Kidney epithelial cell (primary cell): ENCODE data around the gene CARM1. TPM values are rescaled to one million over a fixed set of nuclear protein-coding genes. Genes with fewer than 3 reads are reported as not detected.

Experiments used
- DNase-seq: peaks from one replicate; pipeline ENCODE4 v3.0.0-alpha.2; 2010; ENCODE audit warnings: low read depth
- H3K27me3 ChIP-seq: 2 replicates; pipeline ENCODE4 v1.6.0; 2011; ENCODE audit warnings: low read length; ENCODE audit not compliant: control insufficient read depth, insufficient read depth
- H3K36me3 ChIP-seq: 2 replicates; pipeline ENCODE4 v1.5.1; 2011; ENCODE audit warnings: low read length; ENCODE audit not compliant: control insufficient read depth, insufficient read depth
- H3K4me3 ChIP-seq: 2 replicates; pipeline ENCODE4 v1.5.1; 2011; ENCODE audit warnings: low read depth, mild to moderate bottlenecking, control low read depth, low read length
- CTCF ChIP-seq: IDR thresholded peaks from 2 replicates; pipeline ENCODE4 v1.5.1; 2011; ENCODE audit warnings: mild to moderate bottlenecking, moderate library complexity, low read length, control low read depth, inconsistent platforms; ENCODE audit not compliant: insufficient read depth, poor library complexity, severe bottlenecking
- total RNA-seq: library from RNA; depleted of rRNA; stranded (reverse); fragments of >200 nt; gene quantifications from 2 replicates; pipeline ENCODE4 v1.2.3, GENCODE V29; 2015

The CARM1 gene
- total RNA-seq, 1 donor from 2014 or later: 36.2 TPM

DNA sequence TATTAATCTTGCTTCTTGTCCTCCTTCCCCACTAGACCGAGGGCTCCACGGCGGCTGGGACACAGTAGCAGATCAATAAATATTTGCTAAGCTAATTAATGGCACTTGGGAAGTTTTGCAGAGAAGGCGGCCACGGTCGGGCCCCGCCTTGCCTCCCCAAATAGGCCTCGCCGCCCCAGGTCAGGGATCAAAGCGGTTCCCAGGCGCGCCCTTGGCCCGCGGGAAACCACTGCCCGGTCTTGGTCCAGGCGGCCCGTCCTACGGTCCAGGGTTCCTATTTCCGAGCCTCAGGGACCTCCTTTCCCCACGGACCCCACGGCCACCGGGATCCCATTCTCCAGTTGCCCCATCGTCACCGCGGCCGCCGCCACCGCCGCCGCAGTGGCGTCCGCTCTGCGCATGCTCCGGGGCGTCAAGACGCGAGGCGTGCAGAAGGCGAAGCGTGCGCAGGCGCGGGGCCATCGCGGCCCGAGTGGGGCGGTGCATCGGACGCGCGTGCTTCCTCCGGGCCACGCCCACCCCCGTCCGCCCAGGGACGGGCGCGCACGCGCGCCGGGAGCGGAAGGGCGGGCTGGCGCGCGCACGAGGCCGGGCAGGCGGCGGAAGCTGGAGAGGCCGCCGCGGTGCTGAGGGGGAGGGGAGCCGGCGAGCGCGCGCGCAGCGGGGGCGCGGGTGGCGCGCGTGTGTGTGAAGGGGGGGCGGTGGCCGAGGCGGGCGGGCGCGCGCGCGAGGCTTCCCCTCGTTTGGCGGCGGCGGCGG, 89.1 kb downstream of the CARM1 start, which contains the start of gene SMARCA4:
TSS of gene SMARCA4 (plus strand) at position 717 of the 759 bp plus-strand sequence. CDS start 23,122 bp downstream, outside the sequence.
- Histone ChIP-seq H3K36me3 (no peaks in the 10 kb centered on the region), H3K4me3 (peak within 1 kb of the TSS; percentile 82), H3K27me3 (no peaks in the 10 kb centered on the region)
- DNase-seq: peak; percentile 68
- no peak for TF ChIP-seq CTCF

DNA sequence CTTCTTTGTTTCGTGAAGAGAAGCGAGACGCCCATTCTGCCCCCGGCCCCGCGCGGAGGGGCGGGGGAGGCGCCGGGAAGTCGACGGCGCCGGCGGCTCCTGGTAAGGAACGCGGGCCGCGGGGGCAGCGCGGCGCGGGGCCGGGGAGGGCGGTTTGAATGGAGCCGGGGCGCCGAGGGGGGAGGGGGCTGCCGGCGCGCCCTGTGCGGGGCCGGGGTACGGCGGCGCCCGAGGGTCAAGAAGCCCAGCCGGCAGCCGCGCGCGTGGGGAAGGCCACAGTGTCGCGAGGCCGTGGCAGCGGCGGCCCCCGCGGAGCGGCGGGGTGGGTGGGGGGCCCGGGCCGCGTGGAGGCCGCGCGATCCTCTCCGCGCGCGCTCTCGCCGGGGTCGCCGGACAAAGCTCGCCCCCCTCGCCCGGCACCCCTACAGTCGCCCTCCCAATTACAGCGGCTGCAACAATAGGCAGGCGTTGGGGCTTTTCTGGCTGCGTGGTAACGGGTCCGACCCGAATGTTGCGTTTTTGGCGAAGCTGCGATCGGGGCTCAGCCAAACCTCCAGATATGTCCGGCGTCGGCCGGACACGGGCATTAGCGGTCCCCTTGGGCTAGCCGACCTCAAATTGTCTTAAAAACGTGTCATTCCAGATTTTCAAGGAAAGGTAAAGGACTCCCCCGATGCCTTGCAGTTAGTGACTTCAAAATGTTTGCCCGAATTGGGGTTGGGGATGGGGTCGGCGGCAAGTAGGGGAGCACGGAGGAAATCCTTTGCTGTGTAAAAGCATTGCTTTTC, 89.9 kb downstream of the CARM1 start:
- no peaks in the 10 kb centered on the region for H3K27me3 ChIP-seq
- TF ChIP-seq CTCF: no peak
- no peak for DNase-seq

GRCh38 chr19:10962863-10963262, 91.5 kb downstream of the CARM1 start:
- DNase-seq: no peak
- Histone ChIP-seq H3K36me3 (no peaks in the 10 kb centered on the region), H3K27me3 (no peaks in the 10 kb centered on the region), H3K4me3 (no peak overlapping the region)
- TF ChIP-seq CTCF: no peak

More for the DNA sequence above, 89.9 kb downstream of the CARM1 start:
- no peaks in the 10 kb centered on the region for H3K36me3 ChIP-seq
- peak overlapping the region; percentile 72 for H3K4me3 ChIP-seq

DNA sequence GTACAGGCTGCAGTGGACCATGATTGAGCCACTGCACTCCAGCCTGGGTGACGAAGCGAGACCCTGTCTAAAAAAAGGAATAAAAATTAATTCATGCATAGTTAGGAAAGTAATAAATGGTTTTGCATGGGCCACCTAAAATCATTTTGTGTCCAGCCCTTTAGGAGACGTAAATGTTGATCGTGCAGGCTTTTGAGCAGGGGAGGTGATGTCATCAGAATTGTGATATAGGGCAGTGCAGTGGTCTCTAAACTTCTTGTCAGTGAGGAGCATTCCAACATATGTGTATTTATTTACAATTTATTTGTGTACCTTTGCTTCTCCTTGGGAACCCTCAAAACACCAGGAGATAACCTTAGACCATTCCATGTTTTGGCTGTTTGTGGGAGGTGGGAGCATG, 92.5 kb downstream of the CARM1 start:
- H3K27me3 ChIP-seq: no peaks in the 10 kb centered on the region
- no peak overlapping the region for H3K4me3 ChIP-seq
- DNase-seq: no peak
- no peaks in the 10 kb centered on the region for H3K36me3 ChIP-seq
- TF ChIP-seq CTCF: no peak

GRCh38 chr19:10964903-10965302, 93.5 kb downstream of the CARM1 start:
- TF ChIP-seq CTCF: peak; percentile 14
- no peak overlapping the region for H3K4me3 ChIP-seq
- H3K36me3 ChIP-seq: no peaks in the 10 kb centered on the region
- H3K27me3 ChIP-seq: no peaks in the 10 kb centered on the region
- DNase-seq: no peak
